CD4-positive, alpha-beta T cell (primary cell): ENCODE data around the gene SAMD4A. TPM values are rescaled to one million over a fixed set of nuclear protein-coding genes. Genes with fewer than 3 reads are reported as not detected.

ENCODE experiments used
- ATAC-seq: fragments of 200-7000 bp; cut with Tn5 transposase; one replicate; pipeline ENCODE4 v1.10.0; 2022; ENCODE audit warnings: mild to moderate bottlenecking; ENCODE audit not compliant: poor library complexity
- CTCF ChIA-PET: fragments of 350-600 bp; sonication (Branson Sonifier 250); formaldehyde crosslinking; loops from one replicate; lab custom pipeline; 2021; ENCODE audit warnings: antibody characterized with exemption, inconsistent platforms; lab: Charles Lee
- POLR2A ChIA-PET: fragments of 350-600 bp; sonication (Branson Sonifier 250); formaldehyde crosslinking; loops from one replicate; lab custom pipeline; 2021; ENCODE audit warnings: antibody characterized with exemption, inconsistent platforms; lab: Charles Lee
- DNase-seq, 14 experiments: peaks; one replicate each; pipeline ENCODE4 v3.0.0-alpha.2; 2013 to 2020; ENCODE audit warnings: mixed read lengths in 2 of 14
- H3K27ac ChIP-seq, 2 donors: one replicate each; pipeline versions ENCODE4 v1.5.1 to v1.7.0; 2013; ENCODE audit warnings: low read length in 2 of 2, low read depth in 1 of 2, mild to moderate bottlenecking in 1 of 2
- H3K27me3 ChIP-seq, 2 experiments: 1 replicate in 1 of 2; 2 replicates in 1 of 2; pipeline versions ENCODE4 v1.6.1 to v1.7.0; 2013; ENCODE audit warnings: low read length in 2 of 2, control low read depth in 1 of 2, mild to moderate bottlenecking in 1 of 2, moderate library complexity in 1 of 2; ENCODE audit not compliant: insufficient read depth in 2 of 2, control insufficient read depth in 1 of 2
- H3K36me3 ChIP-seq: one replicate; pipeline ENCODE4 v1.6.1; 2013; ENCODE audit warnings: low read length, control low read depth; ENCODE audit not compliant: insufficient read depth
- H3K4me1 ChIP-seq: one replicate; pipeline ENCODE4 v1.6.1; 2013; ENCODE audit warnings: low read length, control low read depth; ENCODE audit not compliant: insufficient read depth
- H3K4me3 ChIP-seq: one replicate; pipeline ENCODE4 v1.5.1; 2013; ENCODE audit warnings: mild to moderate bottlenecking, low read length, moderate library complexity
- H3K9me3 ChIP-seq, 2 experiments: 1 replicate in 1 of 2; 2 replicates in 1 of 2; pipeline versions ENCODE4 v1.6.1 to v1.7.0; 2013; ENCODE audit warnings: low read length in 2 of 2, mild to moderate bottlenecking in 2 of 2, control low read depth in 1 of 2, moderate library complexity in 1 of 2; ENCODE audit not compliant: control insufficient read depth in 1 of 2, insufficient read depth in 1 of 2
- H3K27ac Mint-ChIP-seq: one replicate; pipeline ENCODE4 v1.8.0; 2020; ENCODE audit warnings: mixed read lengths
- H3K27me3 Mint-ChIP-seq: one replicate; pipeline ENCODE4 v1.8.0; 2021; ENCODE audit warnings: mixed read lengths
- H3K36me3 Mint-ChIP-seq: one replicate; pipeline ENCODE4 v1.8.0; 2021; ENCODE audit warnings: low read depth, mixed read lengths
- H3K4me1 Mint-ChIP-seq: one replicate; pipeline ENCODE4 v1.8.0; 2021; ENCODE audit warnings: low read depth, mixed read lengths
- H3K4me3 Mint-ChIP-seq: one replicate; pipeline ENCODE4 v1.8.0; 2020; ENCODE audit warnings: mild to moderate bottlenecking, mixed read lengths
- H3K9me3 Mint-ChIP-seq: one replicate; pipeline ENCODE4 v1.8.0; 2020; ENCODE audit warnings: mixed read lengths
- CTCF ChIP-seq: fragments of 200-600 bp; IDR thresholded peaks from one replicate; pipeline ENCODE4 v1.8.0; 2022; ENCODE audit warnings: antibody characterized with exemption, mild to moderate bottlenecking
- intact Hi-C, 2 experiments: fragments of 100-400 bp; cut with DNase I in 1 of 2; cut with micrococcal nuclease in 1 of 2; formaldehyde crosslinking; loops; one replicate each; pipeline versions ENCODE4 v1.15.1 to v1.9.0; 2023 to 2025; cut with DNase I, micrococcal nuclease
- total RNA-seq, 174 experiments: library from RNA in 2 of 174; stranded (reverse) in 2 of 174; gene quantifications; one replicate each; pipeline ENCODE4 v1.2.3 and lab custom pipeline; 2021 to 2026

Gene SAMD4A
- total RNA-seq, 2 experiments from 2014 or later: 1.9 to 2.3 TPM

- no peaks in the 10 kb centered on the region for H3K9me3 ChIP-seq
- ChIA-PET POLR2A (no interaction called here), CTCF (no interaction called here)
- Mint-ChIP-seq H3K27me3 (no peaks in the 10 kb centered on the region), H3K9me3 (no peaks in the 10 kb centered on the region), H3K4me3 (no peak overlapping the region), H3K36me3 (no peaks in the 10 kb centered on the region), H3K27ac (no peak overlapping the region), H3K4me1 (no peaks in the 10 kb centered on the region)
- H3K4me1 ChIP-seq: no peaks in the 10 kb centered on the region
- no peak for ATAC-seq
- no peaks in the 10 kb centered on the region for H3K27me3 ChIP-seq
- H3K27ac ChIP-seq: no peak overlapping the region
- TF ChIP-seq CTCF: no peak
- no peak overlapping the region for H3K4me3 ChIP-seq
- no peaks in the 10 kb centered on the region for H3K36me3 ChIP-seq
- intact Hi-C loops: no loop called here
- no peak for DNase-seq
Measured at GRCh38 chr14:54783660-54784015, 216.7 kb downstream of the SAMD4A start.

DNA sequence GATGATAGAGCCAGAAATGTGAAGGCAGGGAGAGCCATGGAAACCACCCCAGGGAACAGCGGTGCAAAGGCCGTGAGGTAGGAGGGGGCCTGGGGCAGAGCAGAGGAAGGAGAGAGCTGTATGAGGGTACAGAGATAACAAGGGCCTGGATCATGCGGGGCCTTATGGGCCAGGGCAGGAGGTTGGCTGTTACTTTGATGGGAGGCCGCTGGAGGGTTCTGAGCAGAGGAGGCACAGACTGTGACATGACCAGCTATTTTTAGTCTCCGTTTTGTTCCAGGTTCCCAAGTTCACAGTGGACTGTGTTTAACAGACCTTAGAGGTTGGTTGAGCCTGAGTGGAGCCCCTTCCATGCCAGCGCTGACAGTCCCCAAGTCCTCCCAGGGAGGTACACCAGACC is 217.1 kb downstream of the SAMD4A start:
- Histone ChIP-seq H3K4me1 (no peaks in the 10 kb centered on the region), H3K27ac (no peak overlapping the region), H3K36me3 (no peaks in the 10 kb centered on the region), H3K27me3 (no peaks in the 10 kb centered on the region), H3K4me3 (no peak overlapping the region), H3K9me3 (no peaks in the 10 kb centered on the region)
- intact Hi-C loops: no loop called here
- Mint-ChIP-seq H3K4me1 (no peaks in the 10 kb centered on the region), H3K27ac (no peak overlapping the region), H3K4me3 (no peak overlapping the region), H3K27me3 (no peaks in the 10 kb centered on the region), H3K36me3 (no peaks in the 10 kb centered on the region), H3K9me3 (no peaks in the 10 kb centered on the region)
- CTCF ChIA-PET: no interaction called here
- no peak for ATAC-seq
- TF ChIP-seq CTCF: no peak
- no peak for DNase-seq
- POLR2A ChIA-PET: no interaction called here

DNA sequence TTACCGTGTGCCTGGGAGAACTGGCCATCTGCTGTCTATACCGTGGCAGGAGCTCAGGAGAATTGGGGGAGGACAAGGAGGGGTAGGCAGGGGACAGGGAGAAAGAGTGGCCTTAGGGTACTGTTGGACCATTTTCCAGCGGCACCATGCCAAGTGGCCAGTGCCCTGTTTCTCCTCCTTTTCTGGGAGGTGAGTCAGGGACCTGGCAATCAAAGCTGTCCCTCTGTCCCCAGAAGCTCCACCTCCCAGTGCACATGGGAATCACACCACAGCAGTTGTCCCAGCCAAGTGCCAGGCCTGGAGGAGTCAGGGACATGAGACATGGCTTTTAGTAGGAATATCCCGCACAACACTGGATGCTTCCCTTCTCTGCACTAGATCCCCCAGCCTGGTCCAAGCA is 217.7 kb downstream of the SAMD4A start:
- no peak overlapping the region for H3K4me3 Mint-ChIP-seq
- CTCF ChIA-PET: interaction anchor here (1.4 to 2.4 kb wide), 2 partner anchors 11 to 22 kb away, joined by 3 to 19 read pairs; no protein-coding TSS in a partner anchor
- H3K36me3 Mint-ChIP-seq: no peaks in the 10 kb centered on the region
- no peaks in the 10 kb centered on the region for H3K9me3 Mint-ChIP-seq
- intact Hi-C loops: no loop called here
- Histone ChIP-seq H3K9me3 (no peaks in the 10 kb centered on the region), H3K4me3 (no peak overlapping the region), H3K27me3 (no peaks in the 10 kb centered on the region), H3K4me1 (no peaks in the 10 kb centered on the region), H3K36me3 (no peaks in the 10 kb centered on the region), H3K27ac (no peak overlapping the region)
- no peak for TF ChIP-seq CTCF
- POLR2A ChIA-PET: no interaction called here
- H3K4me1 Mint-ChIP-seq: no peaks in the 10 kb centered on the region
- no peaks in the 10 kb centered on the region for H3K27me3 Mint-ChIP-seq
- ATAC-seq (no peak), DNase-seq (no peak)
- H3K27ac Mint-ChIP-seq: no peak overlapping the region
